ENCODE data around the gene GJD4.

DNA sequence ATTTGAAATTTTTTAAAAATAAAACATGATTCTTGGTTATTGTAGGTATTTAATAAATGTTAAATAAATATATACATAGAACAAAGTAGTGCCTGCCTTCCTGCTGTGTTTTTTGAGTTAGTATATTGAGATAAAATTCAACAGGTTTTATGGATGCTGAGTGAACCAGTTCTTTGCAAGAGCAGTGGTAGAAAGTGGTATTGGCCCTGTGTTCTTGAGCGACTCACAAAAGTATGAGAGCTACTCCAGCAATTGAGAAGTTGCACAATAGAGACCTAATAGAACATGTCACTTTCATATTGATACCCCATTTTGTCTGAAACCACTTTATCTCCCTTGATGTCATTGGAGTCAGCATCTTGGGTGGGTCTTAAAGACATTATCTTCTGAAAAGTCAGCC is 32.6 kb upstream of the GJD4 start:
- TF ChIP-seq YY1 (IDR thresholded peaks at IDR 0.05; ENCODE audit: insufficient read depth, insufficient read length) (no peak), ZNF274 (IDR thresholded peaks at IDR 0.05; ENCODE audit: low read depth, low read length) (no peak)
